Measurements from ENCODE around the gene SSNA1.

SSNA1 gene

DNA sequence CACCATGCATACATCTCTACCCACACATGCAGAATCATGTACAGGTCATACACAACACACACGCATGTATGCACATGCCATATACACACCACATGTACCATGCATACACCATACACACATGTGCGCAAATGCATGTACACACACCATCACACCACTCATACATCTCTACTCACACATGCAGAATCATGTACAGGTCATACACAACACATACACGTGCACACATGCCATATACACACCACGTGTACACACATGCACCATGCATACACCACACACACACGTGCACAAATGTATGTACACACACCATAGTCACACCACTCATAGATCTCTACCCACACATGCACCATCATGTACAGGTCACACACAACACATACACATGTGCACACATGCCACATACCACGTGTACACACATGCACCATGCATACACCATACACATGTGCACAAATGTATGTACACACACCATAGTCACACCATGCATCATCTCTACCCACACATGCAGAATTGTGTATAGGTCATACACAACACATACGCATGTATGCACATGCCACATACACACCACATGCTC is 35.6 kb upstream of the SSNA1 start:
- DNase-seq (ENCODE audit: low spot score): no peak

DNA sequence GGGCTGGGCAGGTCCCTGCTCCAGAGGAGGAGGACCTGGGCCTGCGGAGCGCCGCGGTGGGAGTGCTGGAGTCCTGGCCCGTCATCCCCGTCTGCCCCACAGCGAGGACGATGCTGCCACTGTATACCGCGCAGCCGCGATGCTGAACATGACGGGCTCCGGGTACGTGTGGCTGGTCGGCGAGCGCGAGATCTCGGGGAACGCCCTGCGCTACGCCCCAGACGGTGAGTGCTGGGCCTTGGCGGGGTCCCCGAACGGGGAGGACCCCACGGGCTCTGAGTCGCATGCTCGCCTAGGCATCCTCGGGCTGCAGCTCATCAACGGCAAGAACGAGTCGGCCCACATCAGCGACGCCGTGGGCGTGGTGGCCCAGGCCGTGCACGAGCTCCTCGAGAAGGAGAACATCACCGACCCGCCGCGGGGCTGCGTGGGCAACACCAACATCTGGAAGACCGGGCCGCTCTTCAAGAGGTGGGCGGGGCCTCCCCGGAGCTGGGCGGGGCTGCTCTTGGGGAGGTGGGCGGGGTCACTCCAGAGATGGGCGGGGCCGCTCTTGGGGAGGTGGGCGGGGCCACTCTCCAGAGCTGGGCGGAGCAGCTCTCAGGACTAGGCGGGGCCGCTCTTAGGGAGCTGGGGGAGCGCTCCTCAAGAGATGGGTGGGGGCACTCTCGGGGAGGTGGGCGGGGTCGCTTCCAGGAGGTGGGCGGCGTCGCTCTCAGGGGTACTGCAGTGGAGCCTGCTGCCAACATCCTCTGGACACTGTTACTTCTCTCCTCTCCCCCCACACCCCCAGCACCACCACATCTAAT is 31.7 kb upstream of the SSNA1 start:
- DNase-seq (ENCODE audit: low spot score): peak; percentile 56

DNA sequence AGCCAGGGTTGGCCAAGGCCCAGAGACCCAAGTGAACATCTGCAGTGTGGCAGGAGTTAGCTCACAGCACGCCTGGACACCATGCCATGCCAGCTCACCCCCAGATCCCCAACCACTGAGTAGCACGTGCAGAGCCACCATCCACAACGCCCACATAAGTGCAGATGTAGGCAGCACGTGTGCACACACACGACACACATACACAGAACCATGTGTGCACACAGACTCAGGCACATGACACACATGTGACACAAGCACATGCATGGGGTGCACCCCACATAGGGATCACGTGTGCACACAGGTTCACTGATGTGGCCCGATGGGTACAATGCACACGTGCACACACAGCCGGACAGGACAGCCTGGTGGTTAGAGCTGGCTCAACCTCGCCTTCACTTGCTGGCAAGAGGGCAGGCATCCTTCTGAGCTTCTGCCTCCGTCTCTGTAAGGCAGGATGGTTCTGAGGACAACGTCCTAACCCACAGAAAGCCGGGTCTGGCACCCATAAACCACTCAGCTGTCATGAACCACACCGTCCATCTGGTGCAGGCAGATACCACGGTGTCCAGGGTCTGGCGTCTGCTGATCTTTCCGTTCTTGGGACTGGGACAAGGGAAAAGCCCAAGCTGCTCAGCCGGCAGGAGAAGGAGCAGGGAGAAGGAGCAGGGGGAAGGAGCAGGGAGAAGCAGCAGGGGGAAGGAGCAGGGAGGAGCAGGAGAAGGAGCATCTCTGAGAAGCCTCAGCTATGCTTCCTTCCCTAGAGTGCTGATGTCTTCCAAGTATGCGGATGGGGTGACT is 30.7 kb upstream of the SSNA1 start:
- DNase-seq (ENCODE audit: low spot score): no peak

DNA sequence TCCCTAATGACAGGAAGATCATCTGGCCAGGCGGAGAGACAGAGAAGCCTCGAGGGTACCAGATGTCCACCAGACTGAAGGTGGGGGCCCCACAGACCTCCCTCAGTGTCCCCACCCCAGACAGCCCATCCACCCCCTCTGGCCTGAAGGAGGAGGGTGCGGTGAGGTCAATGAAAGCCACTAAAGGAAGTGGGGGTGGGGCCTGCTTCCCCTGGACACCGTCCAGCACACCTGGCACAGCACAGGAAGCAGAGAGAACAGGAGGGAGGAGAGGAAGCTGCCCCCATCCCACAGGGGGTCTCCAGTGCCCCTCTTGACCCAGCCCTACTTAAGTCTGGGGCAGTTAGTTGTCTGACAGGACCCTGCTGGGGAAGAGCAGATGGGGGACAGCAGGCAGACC is 29.9 kb upstream of the SSNA1 start:
- DNase-seq (ENCODE audit: low spot score): no peak

DNA sequence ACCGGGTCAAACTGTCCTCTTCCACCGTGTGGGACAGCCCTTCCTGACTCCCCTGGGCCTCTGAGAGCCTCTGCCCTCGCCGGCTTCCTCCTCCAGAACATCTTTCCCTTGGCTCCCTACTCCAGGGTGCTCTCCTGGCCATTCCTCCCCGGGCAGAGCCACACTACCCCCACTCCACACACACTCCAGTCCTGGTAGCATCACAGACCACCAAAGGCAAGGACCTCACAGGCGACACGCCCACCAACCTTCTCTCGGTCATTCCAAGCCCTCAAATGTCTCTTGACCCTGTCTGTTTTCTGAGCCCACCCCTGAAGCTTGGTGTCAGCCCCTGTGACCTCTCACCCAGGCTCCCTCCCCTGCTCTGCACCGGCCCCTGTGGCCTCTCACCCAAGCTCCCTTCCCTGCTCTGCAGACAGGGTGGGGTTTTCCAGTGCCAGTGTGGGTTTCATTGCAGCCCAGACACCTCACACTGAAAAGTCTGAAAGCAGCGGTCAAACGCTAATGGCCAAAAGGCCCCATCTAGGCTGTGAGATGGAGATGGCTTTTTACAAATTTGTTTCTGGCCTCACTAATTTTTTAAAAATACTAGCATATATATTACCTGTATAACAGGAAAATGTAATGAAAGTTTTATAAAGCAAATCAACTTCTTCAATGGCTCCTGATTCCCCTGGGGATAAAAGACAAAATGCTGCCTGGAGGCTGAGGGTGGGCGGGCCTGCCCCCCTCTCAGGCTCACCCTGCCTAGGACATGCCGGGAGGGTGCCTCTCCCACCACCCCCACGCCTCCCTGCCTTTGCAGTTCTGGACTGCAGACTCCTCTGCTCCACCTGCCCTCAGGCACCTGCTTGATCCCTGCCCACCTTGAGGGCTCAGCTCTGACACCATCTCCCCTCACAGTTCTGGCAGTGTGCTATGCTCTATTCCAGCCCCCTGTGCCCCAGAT is 29.1 kb upstream of the SSNA1 start:
- no peak for DNase-seq (ENCODE audit: low spot score)

DNA sequence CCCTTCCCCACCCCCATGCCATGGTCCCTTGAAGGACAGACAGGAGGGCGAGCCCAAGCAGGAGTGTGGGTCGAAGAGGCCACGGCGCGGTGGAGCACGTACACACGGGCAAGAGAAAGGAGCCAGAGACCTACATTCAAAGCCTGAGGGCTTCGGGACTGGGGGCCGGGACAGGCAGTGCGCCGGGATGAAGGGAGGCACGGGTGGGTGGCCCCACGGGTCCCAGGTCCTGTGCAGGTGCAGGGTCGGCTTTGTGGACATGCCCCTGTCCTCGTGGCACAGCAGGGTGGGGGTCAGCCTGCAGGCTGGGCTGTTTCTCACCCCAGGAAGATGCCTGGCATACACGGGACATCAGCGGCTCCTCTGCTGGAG is 28.4 kb upstream of the SSNA1 start:
- no peak for DNase-seq (ENCODE audit: low spot score)

DNA sequence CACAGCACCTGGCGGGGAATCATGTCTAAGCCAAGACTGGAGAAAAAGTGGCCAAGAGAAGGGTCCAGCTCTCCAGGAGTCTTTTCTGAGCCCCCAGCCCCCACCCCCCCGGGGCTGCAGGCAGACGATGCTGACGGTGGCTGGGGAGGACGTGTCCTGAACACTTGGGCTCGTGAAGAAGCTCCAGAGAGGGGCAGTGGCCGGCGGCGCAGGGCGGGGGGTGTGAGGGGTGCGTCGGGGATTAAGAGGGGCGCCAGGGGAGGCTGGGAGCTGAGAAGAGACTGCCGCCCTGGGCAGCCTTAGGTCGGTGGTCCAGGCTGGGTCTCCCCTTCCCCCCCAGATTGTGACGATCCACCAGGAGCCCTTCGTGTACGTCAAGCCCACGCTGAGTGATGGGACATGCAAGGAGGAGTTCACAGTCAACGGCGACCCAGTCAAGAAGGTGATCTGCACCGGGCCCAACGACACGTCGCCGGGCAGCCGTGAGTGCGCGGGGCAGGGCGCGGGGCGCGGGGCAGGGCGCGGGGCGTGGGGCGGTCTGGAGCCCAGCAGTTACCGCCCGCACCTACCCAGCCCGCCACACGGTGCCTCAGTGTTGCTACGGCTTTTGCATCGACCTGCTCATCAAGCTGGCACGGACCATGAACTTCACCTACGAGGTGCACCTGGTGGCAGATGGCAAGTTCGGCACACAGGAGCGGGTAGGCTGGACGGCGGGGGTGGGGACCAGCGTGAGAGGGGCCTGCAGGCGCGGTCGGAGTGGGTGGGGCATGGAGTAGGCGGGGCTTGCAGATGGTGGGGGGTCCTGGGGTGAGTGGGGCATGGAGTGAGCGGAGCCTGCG is 27.5 kb upstream of the SSNA1 start:
- DNase-seq (ENCODE audit: low spot score): no peak

DNA sequence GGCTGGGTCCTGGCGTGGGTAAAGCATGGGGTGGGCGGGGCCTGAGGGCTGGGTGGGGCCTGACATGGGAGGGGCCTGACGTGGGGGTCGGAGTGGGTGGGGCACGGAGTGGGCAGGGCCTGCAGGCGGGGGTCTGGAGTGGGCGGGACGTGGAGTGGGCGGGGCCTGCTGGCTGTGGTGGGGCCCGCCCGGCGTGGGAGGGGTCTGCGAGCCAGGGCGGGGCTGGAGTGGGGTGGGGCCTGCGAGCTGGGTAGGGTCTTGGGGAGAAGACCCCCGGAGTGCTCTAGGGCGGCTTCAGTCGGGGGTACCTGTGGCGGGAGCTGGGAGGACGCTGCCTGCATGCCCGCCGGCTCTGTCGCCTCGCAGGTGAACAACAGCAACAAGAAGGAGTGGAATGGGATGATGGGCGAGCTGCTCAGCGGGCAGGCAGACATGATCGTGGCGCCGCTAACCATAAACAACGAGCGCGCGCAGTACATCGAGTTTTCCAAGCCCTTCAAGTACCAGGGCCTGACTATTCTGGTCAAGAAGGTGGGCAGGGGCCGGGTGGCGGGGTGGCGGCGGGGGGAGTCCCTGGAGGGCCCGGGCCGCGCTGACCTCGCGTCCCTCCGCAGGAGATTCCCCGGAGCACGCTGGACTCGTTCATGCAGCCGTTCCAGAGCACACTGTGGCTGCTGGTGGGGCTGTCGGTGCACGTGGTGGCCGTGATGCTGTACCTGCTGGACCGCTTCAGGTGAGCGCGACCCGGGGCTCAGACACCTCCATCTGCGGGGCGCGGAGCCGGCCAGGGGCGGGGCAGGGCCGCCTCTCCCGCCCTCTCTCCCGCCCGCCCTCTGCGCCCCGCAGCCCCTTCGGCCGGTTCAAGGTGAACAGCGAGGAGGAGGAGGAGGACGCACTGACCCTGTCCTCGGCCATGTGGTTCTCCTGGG is 26.7 kb upstream of the SSNA1 start:
- no peak for DNase-seq (ENCODE audit: low spot score)

DNA sequence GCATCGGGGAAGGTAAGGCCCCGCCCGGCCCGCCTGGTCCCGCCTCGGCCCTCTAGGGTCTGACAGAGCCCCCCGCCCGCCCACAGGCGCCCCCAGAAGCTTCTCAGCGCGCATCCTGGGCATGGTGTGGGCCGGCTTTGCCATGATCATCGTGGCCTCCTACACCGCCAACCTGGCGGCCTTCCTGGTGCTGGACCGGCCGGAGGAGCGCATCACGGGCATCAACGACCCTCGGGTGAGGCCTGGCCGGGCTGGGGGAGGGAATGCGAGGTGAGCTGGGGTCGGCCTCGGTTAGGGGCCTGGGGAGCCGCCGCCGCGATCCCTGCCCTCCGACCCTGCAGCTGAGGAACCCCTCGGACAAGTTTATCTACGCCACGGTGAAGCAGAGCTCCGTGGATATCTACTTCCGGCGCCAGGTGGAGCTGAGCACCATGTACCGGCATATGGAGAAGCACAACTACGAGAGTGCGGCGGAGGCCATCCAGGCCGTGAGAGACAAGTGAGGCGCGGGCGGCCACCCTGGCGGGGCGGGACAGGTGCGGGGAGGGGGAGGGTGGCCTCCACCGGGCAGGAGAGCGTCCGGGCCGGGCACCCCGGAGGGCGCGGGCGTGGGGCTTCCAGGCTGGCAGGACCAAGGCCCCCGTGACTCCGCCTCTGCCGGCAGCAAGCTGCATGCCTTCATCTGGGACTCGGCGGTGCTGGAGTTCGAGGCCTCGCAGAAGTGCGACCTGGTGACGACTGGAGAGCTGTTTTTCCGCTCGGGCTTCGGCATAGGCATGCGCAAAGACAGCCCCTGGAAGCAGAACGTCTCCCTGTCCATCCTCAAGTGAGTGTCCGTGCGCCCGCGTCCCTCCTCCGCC is 25.7 kb upstream of the SSNA1 start:
- DNase-seq (ENCODE audit: low spot score): peak; percentile 56

DNA sequence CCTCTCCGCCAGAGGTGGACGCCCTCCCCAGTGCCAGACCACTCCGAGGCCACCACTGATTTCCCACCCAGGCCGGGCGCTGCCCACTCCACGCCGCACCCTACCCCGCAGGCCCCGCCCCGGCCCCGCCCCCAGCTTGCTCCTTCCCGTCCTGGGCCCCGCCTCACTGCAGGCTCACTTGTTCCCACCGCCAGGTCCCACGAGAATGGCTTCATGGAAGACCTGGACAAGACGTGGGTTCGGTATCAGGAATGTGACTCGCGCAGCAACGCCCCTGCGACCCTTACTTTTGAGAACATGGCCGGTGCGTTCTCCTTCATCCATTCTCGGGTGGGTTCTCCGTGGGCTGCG is 25.1 kb upstream of the SSNA1 start:
- peak; percentile 59 for DNase-seq (ENCODE audit: low spot score)

DNA sequence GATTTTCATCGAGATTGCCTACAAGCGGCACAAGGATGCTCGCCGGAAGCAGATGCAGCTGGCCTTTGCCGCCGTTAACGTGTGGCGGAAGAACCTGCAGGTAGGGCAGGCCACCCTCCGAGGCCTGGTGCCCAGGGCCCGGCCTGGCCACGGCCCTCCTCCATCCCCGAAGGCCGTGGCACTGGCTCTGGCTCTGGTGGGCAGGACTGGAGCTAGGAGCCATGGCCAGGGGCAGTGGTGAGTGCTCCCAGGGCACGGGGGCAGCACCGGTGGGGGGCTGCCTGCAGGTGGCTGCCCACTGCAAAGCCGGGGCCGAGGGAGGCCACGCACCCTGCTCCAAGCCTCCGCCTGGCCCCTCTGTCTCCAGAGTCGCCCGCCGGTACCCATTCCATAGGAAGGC is 24.7 kb upstream of the SSNA1 start:
- DNase-seq (ENCODE audit: low spot score): no peak

DNA sequence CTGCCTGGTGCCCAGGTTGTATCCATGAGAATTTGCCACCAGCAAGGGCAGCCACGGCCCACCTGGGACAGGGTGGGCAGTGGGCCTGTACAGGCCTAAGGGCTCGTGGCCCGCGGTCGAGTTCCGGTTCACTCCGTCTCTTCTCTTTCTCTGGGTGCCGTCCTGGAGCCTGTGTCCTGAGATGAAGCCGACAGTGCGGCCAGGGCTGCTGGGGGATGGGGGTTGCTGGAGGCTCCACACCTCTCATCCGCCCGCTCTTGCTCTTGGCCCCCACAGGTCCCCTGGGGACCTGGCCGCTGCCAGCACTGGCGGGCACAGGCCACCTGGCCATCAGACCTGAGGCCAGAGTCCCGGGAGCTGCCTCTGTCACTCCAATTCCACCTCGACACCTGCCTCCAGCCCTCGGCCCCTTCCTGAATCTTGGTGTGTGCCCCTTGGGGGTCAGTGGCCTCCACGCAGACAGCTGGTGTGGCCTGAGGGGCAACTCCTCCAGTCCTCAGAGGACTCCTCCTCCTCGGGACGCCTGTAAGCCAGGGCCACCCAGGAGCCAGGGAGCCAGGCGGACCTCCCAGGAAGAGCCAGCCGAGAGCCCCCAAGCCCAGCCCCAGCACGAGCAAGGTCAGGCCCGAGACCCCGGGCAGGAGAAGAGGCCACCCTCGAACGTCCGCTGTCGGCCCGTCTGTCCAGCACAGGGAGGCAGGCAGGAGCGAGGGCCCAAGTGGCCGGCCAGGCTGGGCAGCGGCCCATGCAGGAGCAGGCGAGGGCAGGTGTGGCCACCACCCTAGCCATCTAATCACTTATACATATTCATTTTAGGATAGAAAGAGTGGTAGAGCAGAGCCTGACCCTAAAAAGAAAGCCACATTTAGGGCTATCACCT is 23.9 kb upstream of the SSNA1 start:
- DNase-seq (ENCODE audit: low spot score): no peak

DNA sequence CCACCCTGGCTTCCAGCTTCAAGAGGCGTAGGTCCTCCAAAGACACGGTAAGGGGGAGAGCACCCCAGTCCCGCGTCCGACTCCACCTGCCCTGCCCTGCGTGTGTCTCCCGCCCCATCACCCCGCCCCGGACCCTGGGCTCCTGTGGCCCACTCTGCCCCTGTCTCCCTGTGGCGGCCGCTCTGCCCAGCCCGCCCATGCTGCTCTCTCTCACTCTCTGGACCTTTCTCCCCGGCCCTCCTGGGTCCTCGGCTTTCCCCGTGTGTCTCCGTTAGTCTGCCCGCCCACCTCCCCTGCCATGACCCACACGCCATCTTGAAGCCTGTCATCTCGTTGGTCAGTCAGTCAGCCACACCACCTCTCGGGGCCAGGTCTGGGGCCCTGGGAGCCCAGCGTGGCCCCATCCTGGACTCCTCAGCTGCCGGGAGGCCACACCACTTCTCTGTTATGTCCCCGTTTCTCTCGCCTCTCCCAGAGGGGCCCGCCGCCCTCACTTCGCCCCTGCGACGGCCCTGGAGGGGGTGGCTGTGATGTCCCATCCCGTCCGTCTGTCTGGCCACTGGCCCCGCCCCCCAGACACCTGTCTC is 23.1 kb upstream of the SSNA1 start:
- DNase-seq (ENCODE audit: low spot score): no peak

DNA sequence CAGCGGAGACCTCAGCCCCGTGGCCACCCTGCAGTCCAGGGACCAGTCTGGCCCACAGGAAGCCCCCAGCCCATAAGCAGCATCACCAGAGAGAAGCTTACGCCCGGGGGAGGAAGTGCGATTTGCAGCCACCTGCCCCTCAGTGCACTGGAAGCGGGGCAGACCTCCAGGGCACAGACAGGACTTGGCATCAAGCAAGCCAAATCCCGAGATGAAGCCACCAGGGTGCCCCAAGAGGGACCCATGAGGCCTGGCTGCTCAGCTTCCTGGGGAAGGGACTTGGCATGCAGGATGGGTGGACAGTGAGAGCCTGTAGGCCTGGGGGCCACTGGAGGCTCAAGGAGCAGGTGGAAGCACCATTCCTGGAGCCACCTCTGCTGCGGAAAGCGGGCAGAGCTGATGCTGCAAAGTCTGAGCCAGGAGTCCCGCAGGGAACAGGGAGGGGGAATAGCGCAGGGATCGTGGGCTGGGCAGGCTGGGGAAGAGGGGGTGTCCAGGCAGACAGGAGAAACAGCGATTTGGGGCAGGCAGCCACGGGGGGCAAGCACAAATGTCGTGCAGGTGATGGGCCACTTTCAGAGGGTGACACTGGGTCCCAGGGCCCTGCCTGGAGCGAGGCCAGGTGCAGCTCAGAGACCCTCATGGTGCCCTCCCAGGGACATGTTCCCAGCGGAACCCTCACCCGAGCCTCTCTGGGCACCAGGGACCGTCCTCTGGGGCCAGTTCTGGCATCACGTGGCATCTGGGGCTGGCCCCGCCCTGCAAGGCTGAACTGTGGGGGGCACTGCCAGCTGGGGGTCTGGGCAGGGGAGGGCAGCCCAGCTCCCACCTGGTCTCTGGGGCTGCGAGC is 21.9 kb upstream of the SSNA1 start:
- DNase-seq (ENCODE audit: low spot score): no peak

DNA sequence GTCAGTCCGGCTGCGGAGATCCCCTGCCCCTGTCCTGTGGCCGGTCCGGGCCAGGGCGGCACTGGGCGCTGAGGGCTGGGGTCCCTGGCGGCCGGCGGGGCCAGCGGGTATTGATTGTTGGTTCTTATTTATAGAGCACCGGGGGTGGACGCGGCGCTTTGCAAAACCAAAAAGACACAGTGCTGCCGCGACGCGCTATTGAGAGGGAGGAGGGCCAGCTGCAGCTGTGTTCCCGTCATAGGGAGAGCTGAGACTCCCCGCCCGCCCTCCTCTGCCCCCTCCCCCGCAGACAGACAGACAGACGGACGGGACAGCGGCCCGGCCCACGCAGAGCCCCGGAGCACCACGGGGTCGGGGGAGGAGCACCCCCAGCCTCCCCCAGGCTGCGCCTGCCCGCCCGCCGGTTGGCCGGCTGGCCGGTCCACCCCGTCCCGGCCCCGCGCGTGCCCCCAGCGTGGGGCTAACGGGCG is 21.2 kb upstream of the SSNA1 start:
- DNase-seq (ENCODE audit: low spot score): no peak

DNA sequence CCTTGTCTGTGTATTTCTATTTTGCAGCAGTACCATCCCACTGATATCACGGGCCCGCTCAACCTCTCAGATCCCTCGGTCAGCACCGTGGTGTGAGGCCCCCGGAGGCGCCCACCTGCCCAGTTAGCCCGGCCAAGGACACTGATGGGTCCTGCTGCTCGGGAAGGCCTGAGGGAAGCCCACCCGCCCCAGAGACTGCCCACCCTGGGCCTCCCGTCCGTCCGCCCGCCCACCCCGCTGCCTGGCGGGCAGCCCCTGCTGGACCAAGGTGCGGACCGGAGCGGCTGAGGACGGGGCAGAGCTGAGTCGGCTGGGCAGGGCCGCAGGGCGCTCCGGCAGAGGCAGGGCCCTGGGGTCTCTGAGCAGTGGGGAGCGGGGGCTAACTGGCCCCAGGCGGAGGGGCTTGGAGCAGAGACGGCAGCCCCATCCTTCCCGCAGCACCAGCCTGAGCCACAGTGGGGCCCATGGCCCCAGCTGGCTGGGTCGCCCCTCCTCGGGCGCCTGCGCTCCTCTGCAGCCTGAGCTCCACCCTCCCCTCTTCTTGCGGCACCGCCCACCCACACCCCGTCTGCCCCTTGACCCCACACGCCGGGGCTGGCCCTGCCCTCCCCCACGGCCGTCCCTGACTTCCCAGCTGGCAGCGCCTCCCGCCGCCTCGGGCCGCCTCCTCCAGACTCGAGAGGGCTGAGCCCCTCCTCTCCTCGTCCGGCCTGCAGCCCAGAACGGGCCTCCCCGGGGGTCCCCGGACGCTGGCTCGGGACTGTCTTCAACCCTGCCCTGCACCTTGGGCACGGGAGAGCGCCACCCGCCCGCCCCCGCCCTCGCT is 20.5 kb upstream of the SSNA1 start:
- DNase-seq (ENCODE audit: low spot score): no peak
